H1 (cell line): ENCODE data around the gene RTN4RL1. TPM values are rescaled to one million over a fixed set of nuclear protein-coding genes. Genes with fewer than 3 reads are reported as not detected.
A peak's percentile ranks its signal among the peaks of the same experiment; 100 is the strongest.

Experiments used
- BACH1 ChIP-seq: IDR thresholded peaks from 2 replicates; pipeline ENCODE4 v1.6.1; 2012; ENCODE audit warnings: low read length, improper control_type of control experiment
- EZH2 ChIP-seq: fragments of 200-600 bp; sonication (generic); IDR thresholded peaks from 2 replicates; pipeline ENCODE4 v1.7.1; 2012; ENCODE audit warnings: low read depth, mild to moderate bottlenecking, moderate library complexity, low read length, inconsistent platforms; ENCODE audit not compliant: severe bottlenecking
- POLR2A ChIP-seq, 2 experiments: IDR thresholded peaks; 1 replicate in 1 of 2; 2 replicates in 1 of 2; pipeline ENCODE4 v1.6.1; 2011; ENCODE audit warnings: low read depth in 2 of 2, low read length in 2 of 2, mild to moderate bottlenecking in 2 of 2; ENCODE audit errors: control extremely low read depth in 1 of 2
- POU5F1 ChIP-seq: IDR thresholded peaks from 2 replicates; pipeline ENCODE4 v1.6.1; 2011; ENCODE audit warnings: low read depth, mild to moderate bottlenecking, low read length, moderate library complexity
- microRNA counts: library from miRNA; unstranded; fragments of <30 nt; microRNA quantifications from one replicate; lab custom pipeline; 2015
- microRNA-seq, 2 experiments: library from miRNA; unstranded; fragments of <30 nt; microRNA quantifications; one replicate each; pipeline versions ENCODE4 to v1.2.0, GENCODE V29; 2016 to 2020; ENCODE audit warnings: borderline microRNAs expressed in 2 of 2, borderline number of aligned reads in 2 of 2, borderline replicate concordance in 1 of 2
- polyA plus RNA-seq, 7 experiments: library from polyadenylated mRNA; depleted of rRNA in 3 of 7; stranded (reverse) in 5 of 7; unstranded in 2 of 7; fragments of >200 nt in 5 of 7; fragments of 200-250 nt in 2 of 7; gene quantifications; 1 replicate in 5 of 7; 2 replicates in 1 of 7; 4 replicates in 1 of 7; pipeline versions ENCODE4 v1.2.1 to v1.2.3, GENCODE V29; 2011 to 2013; ENCODE audit warnings: missing spikeins in 2 of 7, mixed read lengths in 2 of 7
- small RNA-seq: library from polyadenylated mRNA; stranded (forward); fragments of <200 nt; extraction: miRNeasy Mini kit (QIAGEN cat#:217004); gene quantifications from one replicate; pipeline ENCODE3, GENCODE V24; 2013; ENCODE audit not compliant: insufficient read depth
- total RNA-seq: library from RNA; stranded (reverse); fragmentation: NEBNext Ultra II Directional; extraction: Animal tissue kit (Norgen Biotek cat#: 25700); gene quantifications from 2 replicates; pipeline ENCODE4 v1.2.1, GENCODE V29; 2021

Gene RTN4RL1
- total and polyA plus RNA-seq, 2 of the 8 experiments (the other 6 are each of a cell fraction or from before 2014, with no cell fraction given): 0.09 TPM; not detected in 1

- TF ChIP-seq EZH2 (no peak), BACH1 (no peak), POU5F1 (no peak), POLR2A (IDR thresholded peaks at IDR 0.05; ENCODE audit: control extremely low read depth in 1 of 2, low read depth in 2 of 2, low read length in 2 of 2) (no peak)
These were observed 136.4 kb downstream of the RTN4RL1 start (continued) for GRCh38 chr17:1888741-1889140.

MicroRNAs within 50 kb of the gene (microRNA counts, 767-probe panel; counts per million panel counts)
- 879 counts per million, percentile 95 among the panel's probes with 10 or more counts for microRNA hsa-miR-132-3p (lab: Ali Mortazavi, UCI)
- microRNA hsa-miR-212-3p (lab: Ali Mortazavi, UCI): 879 counts per million, percentile 95 among the panel's probes with 10 or more counts

Small RNAs within 50 kb of the gene (microRNA-seq; reads per million reads assigned to microRNA genes)
- gene MIR132 (9.5 to 10.1 reads per million in 2 experiments), gene MIR212 (0 to 0.46 reads per million in 2 experiments)

Small RNAs within 50 kb of the gene (small RNA-seq; reads per million reads assigned to genes)
- gene AC090617.9 (not detected), gene MIR132 (12.3 reads per million, percentile 86 among the genes with 10 or more reads in this experiment), gene MIR212 (5.5 reads per million, percentile 65 among the genes with 10 or more reads in this experiment), gene OVCA2 (not detected)

Other genes with a start within 250 kb of the RTN4RL1 start
- gene SMYD4, start 195.4 kb downstream of the RTN4RL1 start, total RNA-seq: 22.0 and 23.4 TPM in 2 replicates
- gene SMYD4, start 195.4 kb downstream of the RTN4RL1 start, polyA plus RNA-seq (2011; rRNA removed): 10.5 and 11.3 TPM in 2 replicates
- gene RPA1, start 195.3 kb downstream of the RTN4RL1 start, total RNA-seq: 181 and 194 TPM in 2 replicates
- 56.0 and 79.1 TPM in 2 replicates for gene RPA1, start 195.3 kb downstream of the RTN4RL1 start, polyA plus RNA-seq (2011; rRNA removed)
- 24.9 and 27.1 TPM in 2 replicates for gene DPH1, start 4.8 kb upstream of the RTN4RL1 start, total RNA-seq
- 30.0 and 48.3 TPM in 2 replicates for gene DPH1, start 4.8 kb upstream of the RTN4RL1 start, polyA plus RNA-seq (2011; rRNA removed)
- 14.9 and 15.3 TPM in 2 replicates for gene OVCA2, start 16.7 kb upstream of the RTN4RL1 start, total RNA-seq
- gene OVCA2, start 16.7 kb upstream of the RTN4RL1 start, polyA plus RNA-seq (2011; rRNA removed): 34.5 and 37.0 TPM in 2 replicates
- gene HIC1, start 29.8 kb upstream of the RTN4RL1 start, total RNA-seq: 0.09 and 0.19 TPM in 2 replicates
- gene HIC1, start 29.8 kb upstream of the RTN4RL1 start, polyA plus RNA-seq (2011; rRNA removed): 0.06 and 0.11 TPM in 2 replicates